WTC11 (cell line): ENCODE data around the gene GNLY. TPM values are rescaled to one million over a fixed set of nuclear protein-coding genes. Genes with fewer than 3 reads are reported as not detected.

Experiments
- ATAC-seq: fragments of 200-7000 bp; cut with Tn5 transposase; 2 replicates; pipeline ENCODE4 v1.10.0; 2021; ENCODE audit warnings: mild to moderate bottlenecking, moderate library complexity
- CTCF ChIA-PET: fragments of 300-600 bp; sonication (Branson Sonifier 250); formaldehyde crosslinking; loops from one replicate; lab custom pipeline; 2021; ENCODE audit warnings: antibody characterized with exemption; lab: Charles Lee
- POLR2A ChIA-PET: fragments of 350-600 bp; sonication (Branson Sonifier 250); formaldehyde crosslinking; loops from one replicate; lab custom pipeline; 2021; ENCODE audit warnings: antibody characterized with exemption; lab: Charles Lee
- DNase-seq: peaks from one replicate; pipeline ENCODE4 v3.0.0; 2021; ENCODE audit warnings: low spot score
- H3K27ac Mint-ChIP-seq: 2 replicates; pipeline ENCODE4 v1.8.0; 2021; ENCODE audit warnings: mixed read lengths
- H3K27me3 Mint-ChIP-seq: 2 replicates; pipeline ENCODE4 v1.8.0; 2021; ENCODE audit warnings: low read depth, mild to moderate bottlenecking, moderate library complexity, mixed read lengths
- H3K36me3 Mint-ChIP-seq: 2 replicates; pipeline ENCODE4 v1.8.0; 2021; ENCODE audit warnings: mixed read lengths
- H3K4me1 Mint-ChIP-seq: 2 replicates; pipeline ENCODE4 v1.8.0; 2022; ENCODE audit warnings: mixed read lengths
- H3K4me3 Mint-ChIP-seq: 2 replicates; pipeline ENCODE4 v1.8.0; 2021; ENCODE audit warnings: mild to moderate bottlenecking, moderate library complexity, mixed read lengths
- H3K9me3 Mint-ChIP-seq: 2 replicates; pipeline ENCODE4 v1.8.0; 2021; ENCODE audit warnings: mixed read lengths
- CREB1 ChIP-seq: sonication (generic); formaldehyde crosslinking; IDR thresholded peaks from 2 replicates; pipeline ENCODE4 v1.8.0; 2023; ENCODE audit warnings: mild to moderate bottlenecking, missing genetic modification reagents
- ETV6 ChIP-seq: sonication (generic); formaldehyde crosslinking; IDR thresholded peaks from 2 replicates; pipeline ENCODE4 v1.8.1; 2022; ENCODE audit warnings: mild to moderate bottlenecking, missing genetic modification reagents
- IRF2 ChIP-seq: sonication (generic); formaldehyde crosslinking; IDR thresholded peaks from 2 replicates; pipeline ENCODE4 v1.8.0; 2022; ENCODE audit warnings: low read depth, missing genetic modification reagents, borderline replicate concordance
- JAZF1 ChIP-seq: fragments of 250-450 bp; sonication (Bioruptor Pico); IDR thresholded peaks from 2 replicates; pipeline ENCODE4 v1.9.0; 2021; ENCODE audit warnings: moderate library complexity, mild to moderate bottlenecking, inconsistent platforms
- MAX ChIP-seq: sonication (generic); formaldehyde crosslinking; IDR thresholded peaks from 2 replicates; pipeline ENCODE4 v1.8.0; 2022; ENCODE audit warnings: mild to moderate bottlenecking, missing genetic modification reagents
- OVOL2 ChIP-seq: fragments of 250-450 bp; sonication (Bioruptor Pico); IDR thresholded peaks from 2 replicates; pipeline ENCODE4 v1.9.0; 2021; ENCODE audit warnings: mild to moderate bottlenecking, borderline replicate concordance
- RELA ChIP-seq: sonication (generic); formaldehyde crosslinking; IDR thresholded peaks from 2 replicates; pipeline ENCODE4 v1.8.1; 2022; ENCODE audit warnings: missing genetic modification reagents, mild to moderate bottlenecking, borderline replicate concordance
- SP1 ChIP-seq: sonication (generic); formaldehyde crosslinking; conservative IDR thresholded peaks from 2 replicates; pipeline ENCODE4 v1.8.1; 2022; ENCODE audit warnings: missing genetic modification reagents
- ZBTB21 ChIP-seq: sonication (generic); formaldehyde crosslinking; IDR thresholded peaks from 2 replicates; pipeline ENCODE4 v1.8.1; 2023; ENCODE audit warnings: mild to moderate bottlenecking, missing genetic modification reagents, borderline replicate concordance
- ZNF138 ChIP-seq: sonication (generic); formaldehyde crosslinking; conservative IDR thresholded peaks from 2 replicates; pipeline ENCODE4 v1.8.1; 2022; ENCODE audit warnings: mild to moderate bottlenecking, moderate library complexity, missing genetic modification reagents
- ZNF423 ChIP-seq: fragments of 250-450 bp; sonication (Bioruptor Pico); IDR thresholded peaks from 2 replicates; pipeline ENCODE4 v2.1.2; 2022; ENCODE audit warnings: mild to moderate bottlenecking, moderate library complexity
- ZNF671 ChIP-seq: fragments of 250-450 bp; sonication (Bioruptor Pico); IDR thresholded peaks from 2 replicates; pipeline ENCODE4 v1.8.0; 2021; ENCODE audit warnings: mild to moderate bottlenecking
- total RNA-seq: library from RNA; stranded (reverse); gene quantifications from 3 replicates; pipeline ENCODE4 v1.2.3, GENCODE V29; 2021
- TF ChIP-seq, protein P1 (sequence below): fragments of 250-450 bp; sonication (Bioruptor Pico); IDR thresholded peaks from 2 replicates; pipeline ENCODE4 v1.9.0; 2021; ENCODE audit warnings: mild to moderate bottlenecking, borderline replicate concordance
- TF ChIP-seq, protein P2 (sequence below): fragments of 250-450 bp; sonication (Bioruptor Pico); IDR thresholded peaks from 2 replicates; pipeline ENCODE4 v1.8.0; 2021; ENCODE audit warnings: mild to moderate bottlenecking
- TF ChIP-seq, protein P3 (sequence below): fragments of 200-600 bp; IDR thresholded peaks from 2 replicates; pipeline ENCODE4 v1.8.0; 2022; ENCODE audit warnings: antibody characterized with exemption
- TF ChIP-seq, protein P4 (sequence below): sonication (generic); formaldehyde crosslinking; IDR thresholded peaks from 2 replicates; pipeline ENCODE4 v1.8.1; 2023; ENCODE audit warnings: mild to moderate bottlenecking, missing genetic modification reagents, moderate library complexity
- TF ChIP-seq, protein P5 (sequence below): sonication (generic); formaldehyde crosslinking; IDR thresholded peaks from 2 replicates; pipeline ENCODE4 v1.8.1; 2023; ENCODE audit warnings: mild to moderate bottlenecking, missing genetic modification reagents

The GNLY gene
- total RNA-seq, 1 experiment from 2014 or later: not detected

DNA sequence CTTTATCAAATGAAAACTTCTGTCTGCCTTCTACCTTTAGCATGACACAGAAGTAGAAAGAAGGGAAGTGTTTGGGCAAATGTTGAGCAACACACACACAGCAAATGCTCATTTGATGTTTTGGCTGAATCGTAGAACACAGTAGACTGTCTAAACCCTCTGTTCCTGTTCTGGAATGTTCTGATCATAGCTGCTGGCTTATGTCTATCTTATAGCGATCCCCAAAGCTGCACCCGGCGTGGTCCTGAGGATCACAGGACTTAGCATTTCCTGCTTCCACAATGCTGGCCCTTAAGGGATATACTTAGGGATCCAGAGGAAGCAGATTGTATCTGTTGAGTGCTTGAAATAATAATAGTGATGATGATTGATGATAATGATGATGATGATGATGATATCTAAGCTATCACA is 15.2 kb downstream of the GNLY start (continued):
- TF ChIP-seq, protein P1, sequence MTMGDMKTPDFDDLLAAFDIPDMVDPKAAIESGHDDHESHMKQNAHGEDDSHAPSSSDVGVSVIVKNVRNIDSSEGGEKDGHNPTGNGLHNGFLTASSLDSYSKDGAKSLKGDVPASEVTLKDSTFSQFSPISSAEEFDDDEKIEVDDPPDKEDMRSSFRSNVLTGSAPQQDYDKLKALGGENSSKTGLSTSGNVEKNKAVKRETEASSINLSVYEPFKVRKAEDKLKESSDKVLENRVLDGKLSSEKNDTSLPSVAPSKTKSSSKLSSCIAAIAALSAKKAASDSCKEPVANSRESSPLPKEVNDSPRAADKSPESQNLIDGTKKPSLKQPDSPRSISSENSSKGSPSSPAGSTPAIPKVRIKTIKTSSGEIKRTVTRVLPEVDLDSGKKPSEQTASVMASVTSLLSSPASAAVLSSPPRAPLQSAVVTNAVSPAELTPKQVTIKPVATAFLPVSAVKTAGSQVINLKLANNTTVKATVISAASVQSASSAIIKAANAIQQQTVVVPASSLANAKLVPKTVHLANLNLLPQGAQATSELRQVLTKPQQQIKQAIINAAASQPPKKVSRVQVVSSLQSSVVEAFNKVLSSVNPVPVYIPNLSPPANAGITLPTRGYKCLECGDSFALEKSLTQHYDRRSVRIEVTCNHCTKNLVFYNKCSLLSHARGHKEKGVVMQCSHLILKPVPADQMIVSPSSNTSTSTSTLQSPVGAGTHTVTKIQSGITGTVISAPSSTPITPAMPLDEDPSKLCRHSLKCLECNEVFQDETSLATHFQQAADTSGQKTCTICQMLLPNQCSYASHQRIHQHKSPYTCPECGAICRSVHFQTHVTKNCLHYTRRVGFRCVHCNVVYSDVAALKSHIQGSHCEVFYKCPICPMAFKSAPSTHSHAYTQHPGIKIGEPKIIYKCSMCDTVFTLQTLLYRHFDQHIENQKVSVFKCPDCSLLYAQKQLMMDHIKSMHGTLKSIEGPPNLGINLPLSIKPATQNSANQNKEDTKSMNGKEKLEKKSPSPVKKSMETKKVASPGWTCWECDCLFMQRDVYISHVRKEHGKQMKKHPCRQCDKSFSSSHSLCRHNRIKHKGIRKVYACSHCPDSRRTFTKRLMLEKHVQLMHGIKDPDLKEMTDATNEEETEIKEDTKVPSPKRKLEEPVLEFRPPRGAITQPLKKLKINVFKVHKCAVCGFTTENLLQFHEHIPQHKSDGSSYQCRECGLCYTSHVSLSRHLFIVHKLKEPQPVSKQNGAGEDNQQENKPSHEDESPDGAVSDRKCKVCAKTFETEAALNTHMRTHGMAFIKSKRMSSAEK (CRISPR knock-in tag): no peak
- no peak for TF ChIP-seq ZNF138 (CRISPR knock-in tag)
- no peak for TF ChIP-seq RELA
- TF ChIP-seq IRF2 (CRISPR knock-in tag): no peak
- TF ChIP-seq, all 79 proteins: peak for 0

GRCh38 chr2:85710687-85711577 is 16.8 kb downstream of the GNLY start:
- no peaks in the 10 kb centered on the region for H3K9me3 Mint-ChIP-seq
- CTCF ChIA-PET: interaction anchor here (0.9 to 4.1 kb wide), 4 partner anchors 18 to 103 kb away, joined by 3 to 14 read pairs (median 5); no protein-coding TSS in a partner anchor

More at GRCh38 chr2:85710687-85711577, 16.8 kb downstream of the GNLY start:
- no peaks in the 10 kb centered on the region for H3K36me3 Mint-ChIP-seq
- ATAC-seq (no peak), DNase-seq (no peak)
- no peak overlapping the region for H3K27ac Mint-ChIP-seq
- H3K27me3 Mint-ChIP-seq: peaks cover 12% of the 10 kb centered on the region
- TF ChIP-seq ZNF423: no peak
- no peak for TF ChIP-seq ZBTB21
- TF ChIP-seq, protein P2, sequence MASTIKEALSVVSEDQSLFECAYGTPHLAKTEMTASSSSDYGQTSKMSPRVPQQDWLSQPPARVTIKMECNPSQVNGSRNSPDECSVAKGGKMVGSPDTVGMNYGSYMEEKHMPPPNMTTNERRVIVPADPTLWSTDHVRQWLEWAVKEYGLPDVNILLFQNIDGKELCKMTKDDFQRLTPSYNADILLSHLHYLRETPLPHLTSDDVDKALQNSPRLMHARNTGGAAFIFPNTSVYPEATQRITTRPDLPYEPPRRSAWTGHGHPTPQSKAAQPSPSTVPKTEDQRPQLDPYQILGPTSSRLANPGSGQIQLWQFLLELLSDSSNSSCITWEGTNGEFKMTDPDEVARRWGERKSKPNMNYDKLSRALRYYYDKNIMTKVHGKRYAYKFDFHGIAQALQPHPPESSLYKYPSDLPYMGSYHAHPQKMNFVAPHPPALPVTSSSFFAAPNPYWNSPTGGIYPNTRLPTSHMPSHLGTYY (CRISPR knock-in tag): no peak
- TF ChIP-seq, protein P3, sequence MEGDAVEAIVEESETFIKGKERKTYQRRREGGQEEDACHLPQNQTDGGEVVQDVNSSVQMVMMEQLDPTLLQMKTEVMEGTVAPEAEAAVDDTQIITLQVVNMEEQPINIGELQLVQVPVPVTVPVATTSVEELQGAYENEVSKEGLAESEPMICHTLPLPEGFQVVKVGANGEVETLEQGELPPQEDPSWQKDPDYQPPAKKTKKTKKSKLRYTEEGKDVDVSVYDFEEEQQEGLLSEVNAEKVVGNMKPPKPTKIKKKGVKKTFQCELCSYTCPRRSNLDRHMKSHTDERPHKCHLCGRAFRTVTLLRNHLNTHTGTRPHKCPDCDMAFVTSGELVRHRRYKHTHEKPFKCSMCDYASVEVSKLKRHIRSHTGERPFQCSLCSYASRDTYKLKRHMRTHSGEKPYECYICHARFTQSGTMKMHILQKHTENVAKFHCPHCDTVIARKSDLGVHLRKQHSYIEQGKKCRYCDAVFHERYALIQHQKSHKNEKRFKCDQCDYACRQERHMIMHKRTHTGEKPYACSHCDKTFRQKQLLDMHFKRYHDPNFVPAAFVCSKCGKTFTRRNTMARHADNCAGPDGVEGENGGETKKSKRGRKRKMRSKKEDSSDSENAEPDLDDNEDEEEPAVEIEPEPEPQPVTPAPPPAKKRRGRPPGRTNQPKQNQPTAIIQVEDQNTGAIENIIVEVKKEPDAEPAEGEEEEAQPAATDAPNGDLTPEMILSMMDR: no peak
- TF ChIP-seq ETV6: no peak
- TF ChIP-seq, protein P4, sequence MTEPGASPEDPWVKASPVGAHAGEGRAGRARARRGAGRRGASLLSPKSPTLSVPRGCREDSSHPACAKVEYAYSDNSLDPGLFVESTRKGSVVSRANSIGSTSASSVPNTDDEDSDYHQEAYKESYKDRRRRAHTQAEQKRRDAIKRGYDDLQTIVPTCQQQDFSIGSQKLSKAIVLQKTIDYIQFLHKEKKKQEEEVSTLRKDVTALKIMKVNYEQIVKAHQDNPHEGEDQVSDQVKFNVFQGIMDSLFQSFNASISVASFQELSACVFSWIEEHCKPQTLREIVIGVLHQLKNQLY (CRISPR knock-in tag): no peak
- TF ChIP-seq OVOL2 (CRISPR knock-in tag): no peak
- TF ChIP-seq RELA: no peak
- no peak for TF ChIP-seq MAX
- no peak for TF ChIP-seq ZNF671 (CRISPR knock-in tag)
- no peak for TF ChIP-seq JAZF1 (CRISPR knock-in tag)
- no peak for TF ChIP-seq CREB1 (CRISPR knock-in tag)
- no peak for TF ChIP-seq SP1
- TF ChIP-seq, protein P5, sequence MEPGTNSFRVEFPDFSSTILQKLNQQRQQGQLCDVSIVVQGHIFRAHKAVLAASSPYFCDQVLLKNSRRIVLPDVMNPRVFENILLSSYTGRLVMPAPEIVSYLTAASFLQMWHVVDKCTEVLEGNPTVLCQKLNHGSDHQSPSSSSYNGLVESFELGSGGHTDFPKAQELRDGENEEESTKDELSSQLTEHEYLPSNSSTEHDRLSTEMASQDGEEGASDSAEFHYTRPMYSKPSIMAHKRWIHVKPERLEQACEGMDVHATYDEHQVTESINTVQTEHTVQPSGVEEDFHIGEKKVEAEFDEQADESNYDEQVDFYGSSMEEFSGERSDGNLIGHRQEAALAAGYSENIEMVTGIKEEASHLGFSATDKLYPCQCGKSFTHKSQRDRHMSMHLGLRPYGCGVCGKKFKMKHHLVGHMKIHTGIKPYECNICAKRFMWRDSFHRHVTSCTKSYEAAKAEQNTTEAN (CRISPR knock-in tag): no peak
- H3K4me3 Mint-ChIP-seq: no peak overlapping the region
- POLR2A ChIA-PET: no interaction called here
- peaks cover 2% of the 10 kb centered on the region; the same call in 1 of the 2 replicates for H3K4me1 Mint-ChIP-seq
